ENCODE results near the gene F12.
"Not testable (repeated sequence)": the region's sequence is repeated elsewhere in the genome, so short reads cannot be mapped to it uniquely, and the experiment has no call there.

Gene F12

GRCh38 chr5:177375516-177375915 lies 33.8 kb downstream of the F12 start:
- not testable (repeated sequence) for H3K36me3 ChIP-seq (ENCODE audit: insufficient read depth, low read length); H3K9me3 ChIP-seq (ENCODE audit: low read length); H3K4me3 ChIP-seq (ENCODE audit: low read length); H3K27me3 ChIP-seq (ENCODE audit: insufficient read depth, low read length); H3K4me1 ChIP-seq (ENCODE audit: insufficient read depth, low read length); H2AFZ ChIP-seq (ENCODE audit: low read depth, low read length)

- Histone ChIP-seq H3K27me3 (ENCODE audit: insufficient read depth, low read length) (no peaks in the 10 kb centered on the region), H3K9me3 (ENCODE audit: low read length) (no peaks in the 10 kb centered on the region), H2AFZ (ENCODE audit: low read depth, low read length) (no peak overlapping the region), H3K36me3 (ENCODE audit: insufficient read depth, low read length) (no peaks in the 10 kb centered on the region), H3K4me3 (ENCODE audit: low read length) (no peak overlapping the region), H3K4me1 (ENCODE audit: insufficient read depth, low read length) (peaks cover 5% of the 10 kb centered on the region)
Observed at GRCh38 chr5:177374211-177374610, 35.2 kb downstream of the F12 start.

GRCh38 chr5:177373806-177374205 lies 35.6 kb downstream of the F12 start:
- Histone ChIP-seq H3K36me3 (ENCODE audit: insufficient read depth, low read length) (no peaks in the 10 kb centered on the region), H3K4me1 (ENCODE audit: insufficient read depth, low read length) (peaks cover 5% of the 10 kb centered on the region), H3K27me3 (ENCODE audit: insufficient read depth, low read length) (no peaks in the 10 kb centered on the region), H3K9me3 (ENCODE audit: low read length) (no peaks in the 10 kb centered on the region), H2AFZ (ENCODE audit: low read depth, low read length) (no peak overlapping the region), H3K4me3 (ENCODE audit: low read length) (no peak overlapping the region)

- H3K9me3 ChIP-seq (ENCODE audit: low read length), result no peaks in the 10 kb centered on the region
- no peaks in the 10 kb centered on the region for H3K36me3 ChIP-seq (ENCODE audit: insufficient read depth, low read length)
- no peak overlapping the region for H3K4me3 ChIP-seq (ENCODE audit: low read length)
- H3K27me3 ChIP-seq (ENCODE audit: insufficient read depth, low read length), result no peaks in the 10 kb centered on the region
- H2AFZ ChIP-seq (ENCODE audit: low read depth, low read length), result no peak overlapping the region
- H3K4me1 ChIP-seq (ENCODE audit: insufficient read depth, low read length), result peaks cover 5% of the 10 kb centered on the region
Observed at GRCh38 chr5:177372910-177373309, 36.5 kb downstream of the F12 start.

GRCh38 chr5:177372034-177372896 lies 37.1 kb downstream of the F12 start:
- H3K4me1 ChIP-seq (ENCODE audit: insufficient read depth, low read length), result peaks cover 8% of the 10 kb centered on the region
- H2AFZ ChIP-seq (ENCODE audit: low read depth, low read length), result no peak overlapping the region
- H3K9me3 ChIP-seq (ENCODE audit: low read length), result no peaks in the 10 kb centered on the region
- no peaks in the 10 kb centered on the region for H3K27me3 ChIP-seq (ENCODE audit: insufficient read depth, low read length)
- no peaks in the 10 kb centered on the region for H3K36me3 ChIP-seq (ENCODE audit: insufficient read depth, low read length)
- no peak overlapping the region for H3K4me3 ChIP-seq (ENCODE audit: low read length)

- no peaks in the 10 kb centered on the region for H3K36me3 ChIP-seq (ENCODE audit: insufficient read depth, low read length)
- no peak overlapping the region for H2AFZ ChIP-seq (ENCODE audit: low read depth, low read length)
- H3K4me1 ChIP-seq (ENCODE audit: insufficient read depth, low read length), result peaks cover 14% of the 10 kb centered on the region
- H3K27me3 ChIP-seq (ENCODE audit: insufficient read depth, low read length), result no peaks in the 10 kb centered on the region
- H3K9me3 ChIP-seq (ENCODE audit: low read length), result no peaks in the 10 kb centered on the region
- peak overlapping the region; percentile 50 for H3K4me3 ChIP-seq (ENCODE audit: low read length)
Observed at GRCh38 chr5:177371120-177372033, 38.0 kb downstream of the F12 start.

GRCh38 chr5:177370488-177371119 lies 38.8 kb downstream of the F12 start:
- H3K27me3 ChIP-seq (ENCODE audit: insufficient read depth, low read length), result no peaks in the 10 kb centered on the region
- H2AFZ ChIP-seq (ENCODE audit: low read depth, low read length), result no peak overlapping the region
- H3K4me3 ChIP-seq (ENCODE audit: low read length), result peak overlapping the region; percentile 50
- no peaks in the 10 kb centered on the region for H3K36me3 ChIP-seq (ENCODE audit: insufficient read depth, low read length)
- H3K4me1 ChIP-seq (ENCODE audit: insufficient read depth, low read length), result peaks cover 18% of the 10 kb centered on the region
- no peaks in the 10 kb centered on the region for H3K9me3 ChIP-seq (ENCODE audit: low read length)

- Histone ChIP-seq H3K27me3 (ENCODE audit: insufficient read depth, low read length) (no peaks in the 10 kb centered on the region), H3K4me1 (ENCODE audit: insufficient read depth, low read length) (peaks cover 18% of the 10 kb centered on the region), H3K36me3 (ENCODE audit: insufficient read depth, low read length) (no peaks in the 10 kb centered on the region), H3K4me3 (ENCODE audit: low read length) (no peak overlapping the region), H2AFZ (ENCODE audit: low read depth, low read length) (no peak overlapping the region), H3K9me3 (ENCODE audit: low read length) (no peaks in the 10 kb centered on the region)
Observed at GRCh38 chr5:177369645-177370440, 39.5 kb downstream of the F12 start.

GRCh38 chr5:177368869-177369644 lies 40.3 kb downstream of the F12 start:
- no peaks in the 10 kb centered on the region for H3K27me3 ChIP-seq (ENCODE audit: insufficient read depth, low read length)
- peaks cover 20% of the 10 kb centered on the region for H3K4me1 ChIP-seq (ENCODE audit: insufficient read depth, low read length)
- no peak overlapping the region for H2AFZ ChIP-seq (ENCODE audit: low read depth, low read length)
- H3K4me3 ChIP-seq (ENCODE audit: low read length), result no peak overlapping the region
- H3K9me3 ChIP-seq (ENCODE audit: low read length), result no peaks in the 10 kb centered on the region
- H3K36me3 ChIP-seq (ENCODE audit: insufficient read depth, low read length), result no peaks in the 10 kb centered on the region

GRCh38 chr5:177367981-177368868 lies 41.1 kb downstream of the F12 start:
- Histone ChIP-seq H3K4me1 (ENCODE audit: insufficient read depth, low read length) (peaks cover 20% of the 10 kb centered on the region), H3K27me3 (ENCODE audit: insufficient read depth, low read length) (no peaks in the 10 kb centered on the region), H2AFZ (ENCODE audit: low read depth, low read length) (no peak overlapping the region), H3K9me3 (ENCODE audit: low read length) (no peaks in the 10 kb centered on the region), H3K4me3 (ENCODE audit: low read length) (no peak overlapping the region), H3K36me3 (ENCODE audit: insufficient read depth, low read length) (no peaks in the 10 kb centered on the region)

- peak overlapping the region; percentile 97 for H2AFZ ChIP-seq (ENCODE audit: low read depth, low read length)
- H3K27me3 ChIP-seq (ENCODE audit: insufficient read depth, low read length), result no peaks in the 10 kb centered on the region
- H3K36me3 ChIP-seq (ENCODE audit: insufficient read depth, low read length), result no peaks in the 10 kb centered on the region
- peaks cover 20% of the 10 kb centered on the region for H3K4me1 ChIP-seq (ENCODE audit: insufficient read depth, low read length)
- peak overlapping the region; percentile 58 for H3K4me3 ChIP-seq (ENCODE audit: low read length)
- H3K9me3 ChIP-seq (ENCODE audit: low read length), result no peaks in the 10 kb centered on the region
Observed at GRCh38 chr5:177367323-177367848, 42.0 kb downstream of the F12 start.

All from neuron (in vitro differentiated cells).